HG03520 (cell line): ENCODE measurements around the gene SPNS2.

Experiments used
- ATAC-seq: cut with Tn5 transposase; IDR thresholded peaks from one replicate; pipeline ENCODE4 v1.9.1; 2021; ENCODE audit warnings: mild to moderate bottlenecking, moderate library complexity; ENCODE audit not compliant: unreplicated experiment

Gene SPNS2

GRCh38 chr17:4584917-4585637 lies 86.4 kb downstream of the SPNS2 start:
- ATAC-seq = no peak

- no peak for ATAC-seq
Observed at GRCh38 chr17:4585638-4585994, 86.9 kb downstream of the SPNS2 start.

- ATAC-seq = no peak
Observed at GRCh38 chr17:4586043-4586442, 87.4 kb downstream of the SPNS2 start.

GRCh38 chr17:4587195-4587594 lies 88.5 kb downstream of the SPNS2 start:
- ATAC-seq = no peak

- ATAC-seq = no peak
Observed at GRCh38 chr17:4587803-4588202, 89.1 kb downstream of the SPNS2 start.

- ATAC-seq = no peak
Observed at GRCh38 chr17:4588391-4588790, 89.7 kb downstream of the SPNS2 start.
